GM12875 (cell line): ENCODE measurements around the gene TIE1.

Source experiments
- H3K4me3 ChIP-seq: one replicate; pipeline ENCODE4 v1.5.1; 2011; ENCODE audit warnings: low read depth, low read length, control low read depth
- TF ChIP-seq, protein P1 (sequence below): IDR thresholded peaks from 2 replicates; pipeline ENCODE4 v1.5.1; 2011; ENCODE audit warnings: low read depth, mild to moderate bottlenecking, control low read depth, inconsistent platforms, low read length, moderate library complexity, borderline replicate concordance; ENCODE audit not compliant: insufficient read depth

Gene TIE1

DNA sequence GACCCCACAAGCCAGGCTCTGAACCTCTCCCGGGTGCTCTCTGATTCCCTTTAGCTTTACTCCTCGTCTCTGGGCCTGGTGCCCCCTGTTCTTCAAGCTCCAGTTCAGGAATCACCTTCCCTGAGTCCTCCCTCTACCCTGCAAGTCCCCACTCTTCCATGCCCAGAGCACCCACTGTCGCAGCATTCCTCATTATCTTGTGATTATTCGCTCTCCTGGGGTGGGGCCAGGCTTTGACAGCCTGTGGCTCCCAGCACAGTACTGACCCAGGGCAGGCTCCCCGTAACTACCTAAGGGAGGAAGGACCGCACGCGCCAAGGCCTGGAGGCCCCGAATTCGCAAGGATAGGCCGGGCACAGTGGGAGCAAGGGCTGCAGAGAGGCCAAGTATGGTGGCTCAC is 14.7 kb upstream of the TIE1 start:
- H3K4me3 ChIP-seq: no peak overlapping the region
- TF ChIP-seq, protein P1, sequence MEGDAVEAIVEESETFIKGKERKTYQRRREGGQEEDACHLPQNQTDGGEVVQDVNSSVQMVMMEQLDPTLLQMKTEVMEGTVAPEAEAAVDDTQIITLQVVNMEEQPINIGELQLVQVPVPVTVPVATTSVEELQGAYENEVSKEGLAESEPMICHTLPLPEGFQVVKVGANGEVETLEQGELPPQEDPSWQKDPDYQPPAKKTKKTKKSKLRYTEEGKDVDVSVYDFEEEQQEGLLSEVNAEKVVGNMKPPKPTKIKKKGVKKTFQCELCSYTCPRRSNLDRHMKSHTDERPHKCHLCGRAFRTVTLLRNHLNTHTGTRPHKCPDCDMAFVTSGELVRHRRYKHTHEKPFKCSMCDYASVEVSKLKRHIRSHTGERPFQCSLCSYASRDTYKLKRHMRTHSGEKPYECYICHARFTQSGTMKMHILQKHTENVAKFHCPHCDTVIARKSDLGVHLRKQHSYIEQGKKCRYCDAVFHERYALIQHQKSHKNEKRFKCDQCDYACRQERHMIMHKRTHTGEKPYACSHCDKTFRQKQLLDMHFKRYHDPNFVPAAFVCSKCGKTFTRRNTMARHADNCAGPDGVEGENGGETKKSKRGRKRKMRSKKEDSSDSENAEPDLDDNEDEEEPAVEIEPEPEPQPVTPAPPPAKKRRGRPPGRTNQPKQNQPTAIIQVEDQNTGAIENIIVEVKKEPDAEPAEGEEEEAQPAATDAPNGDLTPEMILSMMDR: no peak

DNA sequence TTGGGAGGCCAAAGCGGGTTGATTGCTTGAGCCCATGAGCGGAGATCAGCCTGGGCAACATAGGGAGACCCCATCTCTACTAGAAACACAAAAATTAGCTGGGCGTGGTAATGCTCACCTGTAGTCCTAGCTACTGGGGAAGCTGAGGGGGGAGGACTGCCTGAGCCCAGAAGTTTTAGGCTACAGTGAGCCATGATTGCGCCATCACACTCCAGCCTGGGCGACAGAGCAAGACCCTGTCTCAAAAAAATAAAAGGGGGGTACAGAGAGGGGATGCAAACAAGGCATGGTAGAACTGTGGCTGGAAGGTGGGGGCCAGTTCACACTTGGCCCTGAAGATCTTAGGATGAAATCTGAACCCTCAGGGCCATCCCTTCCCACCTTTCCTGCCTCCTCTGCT is 14.2 kb upstream of the TIE1 start:
- TF ChIP-seq, protein P1: no peak
- no peak overlapping the region for H3K4me3 ChIP-seq

DNA sequence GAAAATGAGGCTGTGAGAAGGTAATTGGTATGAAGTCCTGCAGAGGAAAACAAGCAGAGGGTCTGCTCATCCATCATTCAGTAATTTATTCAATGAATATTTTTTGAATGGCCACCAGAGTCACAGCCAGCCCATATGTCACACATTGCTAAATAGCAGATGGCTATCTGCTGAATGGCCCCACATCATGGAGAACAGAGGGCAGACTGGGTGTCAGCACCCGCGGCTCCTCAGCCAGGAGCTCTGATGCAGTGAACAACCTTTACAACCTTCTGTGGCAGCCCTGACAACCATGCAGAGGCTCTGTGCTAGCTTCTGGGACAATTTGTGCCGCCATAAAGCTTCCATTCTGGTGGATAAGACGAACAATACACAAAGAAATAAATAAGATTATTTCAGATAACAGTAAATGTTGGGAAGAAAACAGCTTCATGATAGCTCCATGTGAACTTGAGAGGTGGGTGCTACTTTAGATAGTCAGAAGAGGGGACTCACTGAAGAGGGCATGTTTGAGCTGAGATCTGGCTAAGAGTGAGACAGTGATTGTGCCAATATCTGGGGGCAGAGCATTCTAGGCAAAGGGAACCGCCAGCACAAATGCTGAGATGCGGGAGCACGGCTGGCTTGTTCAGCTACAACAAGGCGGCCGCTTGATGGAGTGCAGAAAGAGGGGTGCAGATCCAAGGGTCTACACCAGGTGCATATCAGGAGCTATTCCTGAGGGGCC is 12.6 kb upstream of the TIE1 start:
- no peak overlapping the region for H3K4me3 ChIP-seq
- TF ChIP-seq, protein P1: no peak

DNA sequence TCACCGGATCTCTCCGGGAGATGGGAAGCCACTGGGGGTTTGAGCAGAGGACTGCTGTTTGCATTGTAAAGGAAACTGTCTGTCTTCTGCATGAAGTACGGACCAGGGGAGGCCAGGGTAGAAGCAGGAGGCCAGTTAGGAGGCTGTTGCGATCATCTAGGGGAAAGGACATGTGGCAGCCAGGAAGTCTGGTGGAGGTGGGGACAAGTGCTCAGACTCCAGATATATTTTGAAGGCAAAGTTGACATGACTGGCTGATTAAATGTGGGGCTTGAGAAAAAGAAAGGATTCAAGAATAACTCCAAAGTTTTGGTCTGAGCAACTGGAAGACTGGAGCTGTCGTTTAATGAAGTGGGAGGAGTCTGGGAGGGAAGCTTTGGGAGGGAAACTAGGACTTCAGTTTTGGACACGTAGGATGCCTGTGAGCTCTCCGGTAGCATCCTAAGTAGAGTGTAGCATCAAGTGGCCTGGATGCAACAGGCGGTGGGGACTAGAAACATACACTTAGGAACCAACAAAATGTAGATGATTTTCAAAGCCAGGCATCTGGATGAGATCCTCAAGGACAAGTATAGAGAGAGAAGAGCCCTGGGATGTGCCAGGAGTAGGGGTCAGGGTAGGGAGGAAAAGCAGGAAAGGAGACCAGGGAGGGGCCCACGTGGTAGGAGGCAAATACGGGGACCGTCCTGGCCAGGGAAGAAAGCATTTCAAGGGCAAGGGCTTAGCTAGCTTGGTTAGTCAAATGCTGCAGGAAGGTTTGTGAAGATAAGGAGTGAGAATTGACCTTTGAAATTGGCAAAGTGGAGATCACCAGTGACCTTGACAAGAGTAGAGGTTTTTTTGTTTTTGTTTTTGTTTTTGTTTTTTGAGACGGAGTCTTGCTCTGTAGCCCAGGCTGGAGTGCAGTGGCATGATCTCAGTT is 11.7 kb upstream of the TIE1 start:
- H3K4me3 ChIP-seq: no peak overlapping the region
- TF ChIP-seq, protein P1: no peak

DNA sequence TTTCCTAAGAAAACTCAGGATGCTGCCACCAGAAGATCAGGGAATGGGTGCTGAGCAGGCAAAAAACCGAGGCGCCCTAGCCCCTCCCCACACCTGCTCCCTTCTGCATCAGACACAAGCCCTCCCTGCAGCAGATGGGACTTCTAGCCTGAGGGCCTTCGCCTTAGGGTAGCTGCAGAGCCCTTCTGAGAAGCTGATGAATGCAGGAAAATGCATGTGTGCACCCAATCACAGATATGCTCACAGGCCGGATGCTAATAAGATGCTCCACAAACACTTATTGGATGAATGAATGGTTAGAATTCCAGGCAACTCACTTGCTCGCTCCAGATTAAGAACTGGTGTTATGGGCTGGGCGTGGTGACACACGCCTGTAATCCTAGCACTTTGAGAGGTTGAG is 8.6 kb upstream of the TIE1 start:
- H3K4me3 ChIP-seq: no peak overlapping the region
- TF ChIP-seq, protein P1: no peak

DNA sequence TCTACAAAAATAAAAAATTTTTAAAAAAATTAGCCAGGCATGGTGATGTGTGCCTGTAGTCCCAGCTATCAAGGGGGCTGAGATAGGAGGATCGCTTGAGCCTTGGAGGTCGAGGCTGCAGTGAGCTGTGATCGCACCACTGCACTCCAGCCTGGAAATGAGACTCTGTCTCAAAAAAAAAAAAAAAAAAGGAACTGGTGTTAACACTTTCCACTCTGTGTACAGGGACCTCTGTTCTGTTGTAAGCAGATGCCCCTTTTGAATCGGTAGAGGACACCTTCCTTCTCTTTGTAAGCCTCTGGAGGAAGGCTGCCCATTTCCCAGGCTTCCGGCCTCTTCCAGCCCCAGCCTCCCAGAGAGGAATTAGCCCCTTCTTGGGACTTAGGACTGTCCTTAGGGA is 8.1 kb upstream of the TIE1 start:
- H3K4me3 ChIP-seq: no peak overlapping the region
- TF ChIP-seq, protein P1: no peak
